Measurements from ENCODE around the gene RHBDL3.

DNA sequence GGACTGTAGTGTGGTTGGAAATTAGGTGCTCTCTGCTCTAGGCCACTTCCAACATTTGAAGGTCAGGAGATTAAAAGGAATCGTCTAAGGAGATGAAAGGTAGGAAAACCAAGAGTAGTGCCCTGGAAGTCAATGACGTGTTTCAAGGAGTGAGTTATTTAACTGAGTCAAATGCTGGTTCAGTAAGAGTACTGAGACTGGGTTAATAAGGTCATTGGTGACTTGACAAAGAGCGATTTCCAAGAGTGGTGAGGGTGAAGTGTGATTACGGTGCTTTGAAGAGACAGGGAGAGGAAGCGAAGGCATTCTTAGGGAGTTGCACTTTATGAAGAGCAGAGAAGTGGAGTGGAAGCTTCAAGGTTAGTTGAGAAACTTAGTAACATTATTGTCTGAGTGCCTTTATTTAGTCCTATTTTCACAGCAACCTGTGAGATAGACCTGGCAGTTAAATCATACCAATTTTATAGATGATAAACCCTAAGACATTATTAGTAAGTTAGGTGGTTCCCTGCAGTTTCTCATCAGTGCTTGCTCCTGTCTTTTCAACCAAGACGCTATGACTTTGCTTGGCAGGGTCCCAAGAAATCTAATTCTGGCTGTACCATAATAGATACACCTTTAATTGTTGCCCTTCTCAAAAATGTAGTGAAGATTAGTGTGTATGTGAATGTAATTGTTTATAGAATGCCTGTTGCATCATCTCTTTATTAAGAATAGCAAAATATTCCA is 90.2 kb downstream of the RHBDL3 start:
- TF ChIP-seq, protein P1, sequence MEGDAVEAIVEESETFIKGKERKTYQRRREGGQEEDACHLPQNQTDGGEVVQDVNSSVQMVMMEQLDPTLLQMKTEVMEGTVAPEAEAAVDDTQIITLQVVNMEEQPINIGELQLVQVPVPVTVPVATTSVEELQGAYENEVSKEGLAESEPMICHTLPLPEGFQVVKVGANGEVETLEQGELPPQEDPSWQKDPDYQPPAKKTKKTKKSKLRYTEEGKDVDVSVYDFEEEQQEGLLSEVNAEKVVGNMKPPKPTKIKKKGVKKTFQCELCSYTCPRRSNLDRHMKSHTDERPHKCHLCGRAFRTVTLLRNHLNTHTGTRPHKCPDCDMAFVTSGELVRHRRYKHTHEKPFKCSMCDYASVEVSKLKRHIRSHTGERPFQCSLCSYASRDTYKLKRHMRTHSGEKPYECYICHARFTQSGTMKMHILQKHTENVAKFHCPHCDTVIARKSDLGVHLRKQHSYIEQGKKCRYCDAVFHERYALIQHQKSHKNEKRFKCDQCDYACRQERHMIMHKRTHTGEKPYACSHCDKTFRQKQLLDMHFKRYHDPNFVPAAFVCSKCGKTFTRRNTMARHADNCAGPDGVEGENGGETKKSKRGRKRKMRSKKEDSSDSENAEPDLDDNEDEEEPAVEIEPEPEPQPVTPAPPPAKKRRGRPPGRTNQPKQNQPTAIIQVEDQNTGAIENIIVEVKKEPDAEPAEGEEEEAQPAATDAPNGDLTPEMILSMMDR (IDR thresholded peaks at IDR 0.05; ENCODE audit: insufficient read depth, low read length, poor library complexity, severe bottlenecking) = no peak
- no peak for TF ChIP-seq EZH2phosphoT487 (conservative IDR thresholded peaks at IDR 0.05; ENCODE audit: low read length)

All from SU-DHL-6 (cell line).